GM23338 (cell line): Measurements from ENCODE around the gene CYP4Z1.

ENCODE experiments used
- CREB1 ChIP-seq: fragments of 250-450 bp; sonication (Bioruptor Pico); IDR thresholded peaks from 2 replicates; pipeline ENCODE4 v1.5.0; 2020; ENCODE audit warnings: low read depth, mild to moderate bottlenecking, moderate library complexity
- CTCF ChIP-seq, 2 experiments: fragments of 200-600 bp in 1 of 2; sonication (generic) in 1 of 2; conservative IDR thresholded peaks; 2 replicates each; pipeline versions ENCODE4 v1.5.1 to v1.6.1; 2016 to 2017; ENCODE audit warnings: antibody characterized with exemption in 2 of 2, low read depth in 2 of 2, mild to moderate bottlenecking in 2 of 2, moderate library complexity in 1 of 2
- ETS1 ChIP-seq: IDR thresholded peaks from 2 replicates; pipeline ENCODE4 v1.6.1; 2016; ENCODE audit warnings: antibody characterized with exemption
- EZH2 ChIP-seq: fragments of 200-600 bp; sonication (generic); IDR thresholded peaks from one replicate; pipeline ENCODE4 v1.8.0; 2017; ENCODE audit warnings: antibody characterized with exemption, mild to moderate bottlenecking, low read depth; ENCODE audit not compliant: unreplicated experiment
- EZH2phosphoT487 ChIP-seq: fragments of 200-600 bp; sonication (generic); IDR thresholded peaks from one replicate; pipeline ENCODE4 v1.8.1; 2018; ENCODE audit warnings: antibody characterized with exemption; ENCODE audit not compliant: unreplicated experiment
- NANOG ChIP-seq: IDR thresholded peaks from 2 replicates; pipeline ENCODE4 v1.6.1; 2016; ENCODE audit warnings: antibody characterized with exemption, borderline replicate concordance
- POLR2AphosphoS5 ChIP-seq: IDR thresholded peaks from 2 replicates; pipeline ENCODE4 v1.6.1; 2016; ENCODE audit warnings: antibody characterized with exemption, low read depth
- REST ChIP-seq: IDR thresholded peaks from one replicate; pipeline ENCODE4 v1.6.1; 2018; ENCODE audit warnings: antibody characterized with exemption; ENCODE audit not compliant: unreplicated experiment
- ZNF462 ChIP-seq: fragments of 250-450 bp; sonication (Bioruptor Pico); IDR thresholded peaks from 2 replicates; pipeline ENCODE4 v1.5.0; 2020; ENCODE audit warnings: mild to moderate bottlenecking, moderate library complexity

GRCh38 chr1:47160716-47161115 is 93.7 kb downstream of the CYP4Z1 start:
- no peak for TF ChIP-seq CTCF (conservative IDR thresholded peaks at IDR 0.05; ENCODE audit: low read depth in 2 of 2)
- TF ChIP-seq ZNF462 (CRISPR knock-in tag), result no peak
- no peak for TF ChIP-seq EZH2phosphoT487
- no peak for TF ChIP-seq POLR2AphosphoS5
- no peak for TF ChIP-seq REST
- TF ChIP-seq EZH2, result no peak
- no peak for TF ChIP-seq CREB1 (CRISPR knock-in tag)
- no peak for TF ChIP-seq ETS1
- no peak for TF ChIP-seq NANOG
